Measurements from ENCODE around the gene CCDC134. TPM values are rescaled to one million over a fixed set of nuclear protein-coding genes. Genes with fewer than 3 reads are reported as not detected.

CCDC134 gene
- total RNA-seq, 1 donor from 2014 or later: 16.9 TPM

DNA sequence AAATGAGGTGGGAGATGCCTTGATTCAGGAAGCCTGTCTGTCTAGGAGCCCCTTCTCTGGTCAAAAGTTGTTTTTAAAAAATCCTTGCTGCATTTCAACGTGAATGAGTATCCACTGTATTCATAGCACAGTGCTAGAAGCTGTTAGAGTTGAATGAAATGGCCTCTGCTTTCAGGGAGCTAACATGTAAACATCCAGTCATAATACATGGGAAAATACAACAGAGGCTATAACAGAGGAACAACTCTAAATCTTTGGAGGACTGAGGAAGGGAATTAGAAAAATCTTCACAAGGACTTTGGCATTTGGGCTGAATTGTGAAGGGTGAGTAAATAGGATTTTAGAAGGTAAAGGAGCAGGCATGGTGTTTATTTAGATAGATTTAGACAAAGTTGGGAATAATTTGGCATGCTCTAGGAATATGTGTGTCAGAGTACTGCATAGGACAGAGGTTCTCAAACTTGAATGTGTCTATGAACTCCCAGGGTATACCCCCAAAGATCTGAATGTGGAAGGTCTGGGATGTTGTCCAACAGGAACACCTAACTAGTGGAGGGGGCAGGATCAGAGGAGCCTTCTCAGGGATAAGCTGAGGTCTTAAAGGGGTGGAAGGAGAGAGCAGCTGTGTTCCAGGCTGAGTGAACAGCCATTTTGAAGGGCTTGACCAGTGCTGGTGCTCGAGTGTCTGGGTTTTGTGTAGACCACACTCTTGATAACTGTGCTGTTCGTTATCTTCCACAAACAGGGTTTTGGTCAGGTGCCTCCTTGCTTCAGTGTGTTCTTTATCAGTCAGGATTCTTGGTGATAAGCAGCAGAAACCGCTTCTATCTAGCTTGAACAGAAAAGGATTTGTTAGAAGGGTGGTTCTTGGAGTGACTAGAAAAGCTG, 45.1 kb downstream of the CCDC134 start:
- Mint-ChIP-seq H3K36me3 (peaks cover 7% of the 10 kb centered on the region), H3K27ac (peak overlapping the region; percentile 72), H3K27me3 (ENCODE audit: low read depth) (no peaks in the 10 kb centered on the region), H3K4me3 (no peak overlapping the region), H3K4me1 (peaks cover 36% of the 10 kb centered on the region), H3K9me3 (no peaks in the 10 kb centered on the region)
- DNase-seq (ENCODE audit: low spot score in 2 of 2, unreplicated experiment in 2 of 2): no peak
- TF ChIP-seq, protein P1, sequence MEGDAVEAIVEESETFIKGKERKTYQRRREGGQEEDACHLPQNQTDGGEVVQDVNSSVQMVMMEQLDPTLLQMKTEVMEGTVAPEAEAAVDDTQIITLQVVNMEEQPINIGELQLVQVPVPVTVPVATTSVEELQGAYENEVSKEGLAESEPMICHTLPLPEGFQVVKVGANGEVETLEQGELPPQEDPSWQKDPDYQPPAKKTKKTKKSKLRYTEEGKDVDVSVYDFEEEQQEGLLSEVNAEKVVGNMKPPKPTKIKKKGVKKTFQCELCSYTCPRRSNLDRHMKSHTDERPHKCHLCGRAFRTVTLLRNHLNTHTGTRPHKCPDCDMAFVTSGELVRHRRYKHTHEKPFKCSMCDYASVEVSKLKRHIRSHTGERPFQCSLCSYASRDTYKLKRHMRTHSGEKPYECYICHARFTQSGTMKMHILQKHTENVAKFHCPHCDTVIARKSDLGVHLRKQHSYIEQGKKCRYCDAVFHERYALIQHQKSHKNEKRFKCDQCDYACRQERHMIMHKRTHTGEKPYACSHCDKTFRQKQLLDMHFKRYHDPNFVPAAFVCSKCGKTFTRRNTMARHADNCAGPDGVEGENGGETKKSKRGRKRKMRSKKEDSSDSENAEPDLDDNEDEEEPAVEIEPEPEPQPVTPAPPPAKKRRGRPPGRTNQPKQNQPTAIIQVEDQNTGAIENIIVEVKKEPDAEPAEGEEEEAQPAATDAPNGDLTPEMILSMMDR (IDR thresholded peaks at IDR 0.05; ENCODE audit: unreplicated experiment): no peak

DNA sequence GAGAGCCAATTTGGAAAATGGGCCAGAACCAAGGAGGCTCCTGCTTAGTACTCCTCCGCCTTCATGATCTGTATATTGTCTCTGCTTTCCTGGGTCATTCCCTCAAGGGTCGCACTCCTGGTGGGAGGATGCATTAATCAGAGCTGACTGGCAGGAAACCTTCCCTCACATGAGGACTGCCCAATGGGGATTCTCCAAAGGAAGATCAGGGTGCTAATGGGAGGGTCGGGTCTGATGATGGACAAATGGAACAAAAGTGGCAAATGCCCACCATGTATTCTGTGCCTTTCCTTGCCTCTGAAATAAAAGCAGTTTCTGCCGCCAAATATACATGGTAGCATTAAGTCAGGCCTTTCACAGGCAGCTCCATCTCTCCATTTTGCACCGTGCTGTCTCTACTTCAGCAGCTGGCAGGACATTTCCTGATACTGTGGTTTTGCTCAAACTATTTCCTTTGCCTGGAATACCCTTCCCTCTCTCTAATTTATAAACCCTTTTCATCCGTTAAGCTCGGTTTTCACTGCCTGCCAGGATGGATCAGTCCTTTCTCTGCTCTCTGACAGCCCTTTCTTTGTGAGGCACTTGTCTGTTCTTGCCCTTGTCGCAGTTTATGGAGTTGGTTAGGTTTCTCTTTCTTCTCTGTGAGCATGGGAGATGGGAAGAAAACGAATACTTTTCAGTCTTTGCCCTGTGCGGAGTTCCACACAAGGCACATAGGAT, 45.9 kb downstream of the CCDC134 start:
- H3K36me3 Mint-ChIP-seq: peaks cover 7% of the 10 kb centered on the region
- no peak overlapping the region for H3K4me3 Mint-ChIP-seq
- H3K27ac Mint-ChIP-seq: peak overlapping the region; percentile 72
- no peak for DNase-seq (ENCODE audit: low spot score in 2 of 2, unreplicated experiment in 2 of 2)
- TF ChIP-seq, protein P1 (IDR thresholded peaks at IDR 0.05; ENCODE audit: unreplicated experiment): no peak
- no peaks in the 10 kb centered on the region for H3K9me3 Mint-ChIP-seq
- no peaks in the 10 kb centered on the region for H3K27me3 Mint-ChIP-seq (ENCODE audit: low read depth)
- peaks cover 34% of the 10 kb centered on the region for H3K4me1 Mint-ChIP-seq

DNA sequence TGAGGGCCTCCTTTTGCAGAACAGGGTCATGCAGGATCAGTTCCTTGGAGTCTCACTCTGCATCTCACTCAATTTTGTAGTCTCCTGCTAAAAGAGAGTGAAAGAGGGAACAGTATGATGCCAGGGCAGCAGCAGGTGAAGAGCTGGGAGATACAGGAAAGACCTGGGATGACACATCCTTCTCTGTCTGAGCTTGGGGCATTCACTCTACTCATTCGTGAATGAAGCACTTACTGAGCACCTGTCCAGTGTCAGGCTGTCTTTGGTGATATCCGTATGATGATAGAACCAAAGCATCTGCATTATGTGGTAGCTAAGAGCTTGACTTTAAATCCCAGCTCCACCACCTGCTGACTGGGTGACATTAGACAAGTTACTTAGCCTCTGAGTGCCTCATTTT, 46.8 kb downstream of the CCDC134 start:
- H3K9me3 Mint-ChIP-seq: no peaks in the 10 kb centered on the region
- TF ChIP-seq, protein P1 (IDR thresholded peaks at IDR 0.05; ENCODE audit: unreplicated experiment): no peak
- no peak for DNase-seq (ENCODE audit: low spot score in 2 of 2, unreplicated experiment in 2 of 2)
- peaks cover 34% of the 10 kb centered on the region for H3K4me1 Mint-ChIP-seq
- no peak overlapping the region for H3K4me3 Mint-ChIP-seq
- H3K36me3 Mint-ChIP-seq: peaks cover 7% of the 10 kb centered on the region
- H3K27me3 Mint-ChIP-seq (ENCODE audit: low read depth): no peaks in the 10 kb centered on the region
- peak overlapping the region; percentile 72 for H3K27ac Mint-ChIP-seq

DNA sequence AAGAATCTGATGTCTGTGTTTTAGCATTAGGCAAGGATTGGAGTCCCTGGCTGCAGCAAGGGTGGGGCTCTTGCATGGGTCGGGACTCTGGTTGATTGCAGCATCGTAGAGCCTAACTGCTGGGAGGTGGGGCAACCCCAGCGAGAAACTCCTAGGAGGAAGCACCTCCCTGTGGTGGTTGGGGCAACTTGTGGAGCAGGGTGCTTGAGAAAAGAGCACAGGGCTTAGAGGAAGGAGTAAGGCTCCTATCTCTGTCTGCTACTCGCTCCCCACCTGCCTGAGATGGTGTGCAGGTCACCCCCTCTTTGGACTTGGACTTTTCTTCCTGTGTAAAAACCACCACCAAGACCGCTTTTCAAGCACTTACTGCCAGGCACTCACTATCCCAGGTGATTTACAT, 48.0 kb downstream of the CCDC134 start:
- Mint-ChIP-seq H3K9me3 (no peaks in the 10 kb centered on the region), H3K27me3 (ENCODE audit: low read depth) (no peaks in the 10 kb centered on the region), H3K4me1 (peaks cover 39% of the 10 kb centered on the region), H3K36me3 (peaks cover 3% of the 10 kb centered on the region), H3K4me3 (no peak overlapping the region), H3K27ac (peak overlapping the region; percentile 47)
- TF ChIP-seq, protein P1 (IDR thresholded peaks at IDR 0.05; ENCODE audit: unreplicated experiment): no peak
- DNase-seq (ENCODE audit: low spot score in 2 of 2, unreplicated experiment in 2 of 2): no peak

DNA sequence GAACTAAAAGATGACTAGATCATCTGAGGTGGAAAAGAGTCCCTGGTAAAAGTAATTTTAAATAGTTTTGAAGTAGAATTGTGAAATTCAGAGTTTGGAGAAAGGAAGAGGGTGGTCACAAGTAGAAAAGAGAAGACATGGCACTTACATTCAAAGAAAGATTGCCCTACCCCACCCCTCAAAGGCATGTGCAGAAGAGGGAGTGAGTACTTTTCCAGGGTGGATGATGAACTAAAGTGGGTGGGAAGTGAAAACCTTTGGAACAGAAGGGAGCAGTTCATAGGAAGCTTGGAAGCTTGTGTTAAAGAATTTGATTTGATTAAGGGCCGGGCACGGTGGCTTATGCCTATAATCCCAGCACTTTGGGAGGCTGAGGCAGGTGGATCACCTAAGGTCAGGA, 56.0 kb downstream of the CCDC134 start:
- H3K9me3 Mint-ChIP-seq: no peaks in the 10 kb centered on the region
- peaks cover 2% of the 10 kb centered on the region for H3K36me3 Mint-ChIP-seq
- TF ChIP-seq, protein P1 (IDR thresholded peaks at IDR 0.05; ENCODE audit: unreplicated experiment): no peak
- H3K27me3 Mint-ChIP-seq (ENCODE audit: low read depth): no peaks in the 10 kb centered on the region
- H3K27ac Mint-ChIP-seq: peak overlapping the region; percentile 66
- peaks cover 17% of the 10 kb centered on the region for H3K4me1 Mint-ChIP-seq
- no peak overlapping the region for H3K4me3 Mint-ChIP-seq
- DNase-seq (ENCODE audit: low spot score in 2 of 2, unreplicated experiment in 2 of 2): no peak

Data from mesothelial cell of epicardium (in vitro differentiated cells).